Retina (tissue), 1 donor: ENCODE measurements around the gene TLNRD1.
A peak's percentile ranks its signal among the peaks of the same experiment; 100 is the strongest.
"Not testable (repeated sequence)": the region's sequence is repeated elsewhere in the genome, so short reads cannot be mapped to it uniquely, and the experiment has no call there.

Source experiments
- DNase-seq: peaks from one replicate; pipeline ENCODE4 v3.0.0-alpha.2; 2016

The TLNRD1 gene

DNA sequence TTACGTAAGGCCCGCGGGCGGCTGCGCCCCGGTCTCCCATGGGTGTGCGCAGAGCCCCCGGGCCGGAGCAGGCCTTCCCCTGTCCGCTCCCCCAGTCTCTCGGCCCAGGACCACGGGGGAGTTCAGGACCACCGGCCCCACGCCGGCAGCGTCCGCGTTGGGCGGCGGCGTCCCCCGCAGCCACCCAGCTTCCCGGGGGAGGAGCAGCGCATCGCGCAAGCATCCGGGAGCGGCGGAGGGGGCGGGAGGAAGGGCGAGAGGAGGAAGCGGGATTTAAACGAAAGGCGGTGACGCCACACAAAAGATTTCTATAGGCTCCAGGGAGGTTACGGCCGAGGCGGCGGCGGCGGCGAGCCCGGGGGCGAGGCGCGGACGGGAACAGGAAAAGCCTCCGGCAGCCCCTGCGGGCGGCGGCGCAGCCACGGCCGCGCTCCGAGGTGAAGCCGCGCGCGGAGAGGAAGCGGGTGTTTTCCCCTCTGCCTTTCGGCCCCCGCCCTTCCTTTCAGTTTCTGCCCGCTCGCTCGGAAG lies at the start of gene TLNRD1:
TSS of gene TLNRD1 (plus strand) at position 300 of the 528 bp plus-strand sequence. CDS start 1,349 bp downstream, outside the sequence.
- DNase-seq: peak; percentile 91

GRCh38 chr15:80951941-80952340 lies 48.8 kb upstream of the TLNRD1 start:
- no peak for DNase-seq

DNA sequence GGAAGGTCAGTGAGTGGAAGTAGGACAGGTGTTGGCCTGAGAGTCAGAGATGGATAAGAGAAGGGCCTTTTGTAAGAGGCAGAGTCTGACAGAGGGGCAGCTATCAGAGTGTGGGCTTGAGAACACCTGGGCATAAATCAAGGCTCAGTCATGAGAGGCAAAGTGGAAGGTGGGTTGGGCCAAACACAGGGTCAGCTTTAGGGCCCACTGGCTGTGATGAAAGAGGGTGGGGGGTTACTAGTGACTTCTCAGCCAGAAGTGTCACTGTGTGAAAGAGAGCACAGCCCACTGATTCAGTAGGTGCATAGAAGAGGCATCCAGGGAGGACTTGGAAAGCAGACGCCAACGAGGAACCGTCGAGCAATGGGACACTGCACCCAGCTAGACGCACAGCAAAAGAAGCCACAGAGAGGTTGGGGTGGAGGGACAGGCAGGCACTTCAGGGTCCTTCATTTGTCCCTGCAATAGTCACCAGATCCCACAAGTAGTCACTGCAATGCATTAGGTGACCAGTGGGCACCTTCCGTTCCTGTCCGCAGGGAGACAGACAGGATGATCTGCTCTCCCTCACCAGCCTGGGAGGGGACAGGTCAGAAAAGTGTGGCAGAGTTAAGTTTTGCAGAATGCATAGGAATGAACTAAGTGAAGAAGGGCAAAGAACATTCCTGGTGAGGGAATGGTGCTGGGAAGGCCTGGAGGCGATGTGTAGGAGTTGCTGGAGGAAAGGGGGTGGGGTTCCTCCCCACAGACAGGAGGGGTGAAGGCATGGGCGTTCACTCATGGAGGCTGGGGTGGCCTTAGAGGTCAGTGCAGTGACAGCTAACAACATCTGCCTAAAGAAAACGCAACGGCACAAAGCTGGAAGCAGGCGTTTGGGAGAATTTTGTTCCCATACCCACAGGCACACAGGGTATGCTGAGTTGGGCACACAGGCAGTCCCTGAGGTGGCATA lies 47.4 kb upstream of the TLNRD1 start:
- no peak for DNase-seq

GRCh38 chr15:80953953-80954778 lies 46.6 kb upstream of the TLNRD1 start:
- no peak for DNase-seq

- DNase-seq: not testable (repeated sequence)
Observed at GRCh38 chr15:80955571-80956452, 44.9 kb upstream of the TLNRD1 start.

- no peak for DNase-seq
Observed at GRCh38 chr15:80957556-80957955, 43.2 kb upstream of the TLNRD1 start.

DNA sequence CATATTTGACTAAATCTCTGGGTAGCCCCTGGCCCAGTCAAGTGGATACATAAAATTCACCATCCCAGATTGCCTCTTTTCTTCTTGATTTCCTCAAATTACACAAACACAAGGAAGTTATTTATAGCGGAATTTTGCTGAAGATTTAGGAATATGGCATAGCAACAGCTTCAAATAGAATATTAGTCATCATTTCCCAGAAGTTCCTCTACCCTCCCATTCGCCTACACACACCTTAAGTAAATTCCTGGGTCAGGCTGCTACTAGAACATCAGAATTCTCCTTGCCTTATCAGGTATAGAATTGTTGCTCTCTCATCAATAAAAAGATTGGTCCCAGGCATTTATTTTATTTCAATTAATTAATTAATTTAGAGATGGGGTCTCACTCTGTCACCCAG lies 42.7 kb upstream of the TLNRD1 start:
- no peak for DNase-seq

- DNase-seq: no peak
Observed at GRCh38 chr15:80958818-80959495, 41.8 kb upstream of the TLNRD1 start.

GRCh38 chr15:80965454-80965853 lies 35.3 kb upstream of the TLNRD1 start:
- not testable (repeated sequence) for DNase-seq

GRCh38 chr15:80966431-80967197 lies 34.1 kb upstream of the TLNRD1 start:
- DNase-seq: peak; percentile 35

GRCh38 chr15:80967451-80967850 lies 33.3 kb upstream of the TLNRD1 start:
- DNase-seq: no peak

DNA sequence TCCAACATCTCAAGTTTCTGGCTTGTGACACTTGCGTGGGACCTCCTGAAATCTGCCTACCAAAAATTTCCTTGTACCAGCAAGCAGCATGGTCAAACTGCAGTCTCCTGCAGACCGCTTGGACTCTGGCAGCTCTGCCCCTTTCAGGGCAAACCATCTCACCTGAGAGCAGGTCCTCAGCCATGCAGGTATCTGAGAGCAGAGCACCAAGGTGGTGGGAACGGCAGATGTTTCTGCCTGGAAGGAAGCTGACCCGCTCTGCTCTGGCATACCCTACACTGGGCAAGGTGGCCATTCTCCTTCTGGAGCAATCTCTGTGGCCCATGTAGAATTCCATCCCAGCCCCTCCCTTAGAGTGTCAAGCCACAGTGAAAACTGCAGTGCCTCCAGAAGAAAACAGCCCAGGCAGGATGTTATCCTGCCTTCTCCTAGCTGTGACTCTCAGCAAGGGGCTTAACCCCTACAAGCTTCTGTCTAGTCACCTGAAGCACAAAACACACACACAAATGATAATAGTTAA lies 32.7 kb upstream of the TLNRD1 start:
- no peak for DNase-seq

GRCh38 chr15:80969316-80969715 lies 31.4 kb upstream of the TLNRD1 start:
- DNase-seq: no peak

- peak; percentile 75 for DNase-seq
Observed at GRCh38 chr15:80970018-80970657, 30.6 kb upstream of the TLNRD1 start.

- DNase-seq: no peak
Observed at GRCh38 chr15:80970658-80971057, 30.1 kb upstream of the TLNRD1 start.

GRCh38 chr15:80971143-80971542 lies 29.6 kb upstream of the TLNRD1 start:
- DNase-seq: no peak

- no peak for DNase-seq
Observed at GRCh38 chr15:80972276-80972675, 28.4 kb upstream of the TLNRD1 start.

GRCh38 chr15:80974914-80975313 lies 25.8 kb upstream of the TLNRD1 start:
- no peak for DNase-seq

DNA sequence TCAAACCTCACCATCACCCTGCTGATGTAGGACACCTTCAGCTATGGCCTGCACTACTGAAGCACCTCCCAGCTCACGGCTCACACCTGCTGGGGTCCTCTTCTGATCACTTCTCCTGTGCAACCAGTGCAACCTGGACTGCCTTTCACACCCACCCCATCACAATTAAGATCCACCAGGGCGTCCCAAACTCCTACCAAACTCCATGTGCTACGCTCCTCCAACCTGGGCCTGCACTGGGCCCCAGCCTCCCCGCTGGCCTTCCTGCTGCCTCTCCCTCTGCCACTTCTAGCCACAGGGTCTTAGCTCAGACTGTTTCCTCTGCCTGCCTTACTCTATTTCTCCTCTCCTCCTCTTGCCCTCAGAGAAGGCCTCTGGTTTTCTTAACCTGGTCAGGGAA lies 23.9 kb upstream of the TLNRD1 start:
- DNase-seq: no peak

DNA sequence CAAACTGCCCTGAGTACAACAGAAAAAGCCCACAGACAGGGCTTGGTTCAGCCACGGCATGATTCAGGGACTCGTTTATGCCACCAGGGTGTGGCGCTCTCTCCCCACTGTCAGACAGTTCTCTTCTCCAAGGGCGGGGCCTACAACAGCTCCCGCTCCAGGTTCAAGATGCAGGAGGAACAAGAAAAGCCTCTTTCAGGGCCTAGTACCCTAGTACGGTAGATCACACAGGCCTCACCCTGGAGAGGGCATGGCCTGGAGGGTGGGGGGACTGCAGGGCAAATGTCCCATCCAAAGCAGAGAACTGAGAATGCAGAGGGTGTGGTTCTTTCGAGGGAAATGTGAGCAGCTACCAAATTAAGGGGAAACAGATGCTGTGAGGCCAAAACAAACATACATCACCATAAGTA lies 23.1 kb upstream of the TLNRD1 start:
- DNase-seq: peak; percentile 39
